Ishikawa (cell line): ENCODE data around the gene MICU2.

Experiments
- CREB1 ChIP-seq: IDR thresholded peaks from 2 replicates; pipeline ENCODE4 v1.6.1; 2012; ENCODE audit warnings: low read depth
- EP300 ChIP-seq: IDR thresholded peaks from 2 replicates; pipeline ENCODE4 v1.6.1; 2012; ENCODE audit warnings: borderline replicate concordance
- FOXM1 ChIP-seq: IDR thresholded peaks from 2 replicates; pipeline ENCODE4 v1.6.1; 2012; ENCODE audit warnings: low read depth, borderline replicate concordance
- MAX ChIP-seq: IDR thresholded peaks from 2 replicates; pipeline ENCODE4 v1.6.1; 2012
- TAF1 ChIP-seq: IDR thresholded peaks from 2 replicates; pipeline ENCODE4 v1.6.1; 2012; ENCODE audit warnings: low read depth, mild to moderate bottlenecking
- TEAD4 ChIP-seq: IDR thresholded peaks from 2 replicates; pipeline ENCODE4 v1.6.1; 2012
- YY1 ChIP-seq: IDR thresholded peaks from 2 replicates; pipeline ENCODE4 v1.6.1; 2012; ENCODE audit warnings: low read depth

- no peak; the same call in 1 of the 2 replicates for TF ChIP-seq TEAD4
- peak; percentile 87 for TF ChIP-seq MAX
- TF ChIP-seq EP300, result peak; percentile 16; the same call in 1 of the 2 replicates
- peak; percentile 94 for TF ChIP-seq TAF1
- no peak for TF ChIP-seq CREB1
- no peak for TF ChIP-seq FOXM1
- peak; percentile 98 for TF ChIP-seq YY1
These were observed at the start of gene MICU2 for GRCh38 chr13:21603531-21604448.
